Measurements from ENCODE around the gene DYSF.

Gene DYSF

DNA sequence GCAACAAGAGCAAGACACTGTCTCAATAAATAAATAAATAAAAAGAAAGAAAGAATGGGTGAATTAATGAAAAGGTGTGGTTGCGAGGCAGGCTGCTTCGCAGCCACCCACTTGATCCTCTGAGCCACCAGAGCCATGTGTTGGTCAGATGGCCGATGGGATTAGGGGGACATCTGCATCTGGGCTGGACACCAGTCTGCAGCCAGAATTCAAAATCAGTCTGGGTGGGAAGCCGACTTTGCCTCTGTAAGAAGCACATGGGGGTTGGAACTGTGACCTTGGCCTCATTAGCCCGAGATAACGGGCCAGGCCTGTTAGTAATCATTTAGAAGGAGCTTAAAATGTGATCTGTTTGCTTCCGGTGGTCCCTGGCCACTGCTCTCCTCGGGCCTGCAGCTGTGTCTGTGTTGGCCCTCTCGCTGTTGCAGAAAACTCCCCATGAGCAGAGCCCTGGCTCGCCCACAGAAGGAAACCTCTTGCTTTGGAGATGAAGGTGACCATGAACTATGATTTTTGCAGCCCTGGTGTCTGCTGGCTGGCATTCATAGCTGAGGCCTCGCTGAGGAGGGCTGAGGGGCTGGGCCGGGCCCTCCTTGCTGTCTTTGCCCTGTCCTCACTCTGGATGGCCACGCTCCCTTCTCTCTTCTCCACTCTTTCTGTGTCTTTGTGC is 94.4 kb downstream of the DYSF start:
- DNase-seq (ENCODE audit: extremely low read depth in 1 of 2, low read depth in 1 of 2): no peak

GRCh38 chr2:71548646-71549425 is 95.5 kb downstream of the DYSF start:
- peak; percentile 12 to 45 for DNase-seq (ENCODE audit: extremely low read depth in 1 of 2, low read depth in 1 of 2)

DNA sequence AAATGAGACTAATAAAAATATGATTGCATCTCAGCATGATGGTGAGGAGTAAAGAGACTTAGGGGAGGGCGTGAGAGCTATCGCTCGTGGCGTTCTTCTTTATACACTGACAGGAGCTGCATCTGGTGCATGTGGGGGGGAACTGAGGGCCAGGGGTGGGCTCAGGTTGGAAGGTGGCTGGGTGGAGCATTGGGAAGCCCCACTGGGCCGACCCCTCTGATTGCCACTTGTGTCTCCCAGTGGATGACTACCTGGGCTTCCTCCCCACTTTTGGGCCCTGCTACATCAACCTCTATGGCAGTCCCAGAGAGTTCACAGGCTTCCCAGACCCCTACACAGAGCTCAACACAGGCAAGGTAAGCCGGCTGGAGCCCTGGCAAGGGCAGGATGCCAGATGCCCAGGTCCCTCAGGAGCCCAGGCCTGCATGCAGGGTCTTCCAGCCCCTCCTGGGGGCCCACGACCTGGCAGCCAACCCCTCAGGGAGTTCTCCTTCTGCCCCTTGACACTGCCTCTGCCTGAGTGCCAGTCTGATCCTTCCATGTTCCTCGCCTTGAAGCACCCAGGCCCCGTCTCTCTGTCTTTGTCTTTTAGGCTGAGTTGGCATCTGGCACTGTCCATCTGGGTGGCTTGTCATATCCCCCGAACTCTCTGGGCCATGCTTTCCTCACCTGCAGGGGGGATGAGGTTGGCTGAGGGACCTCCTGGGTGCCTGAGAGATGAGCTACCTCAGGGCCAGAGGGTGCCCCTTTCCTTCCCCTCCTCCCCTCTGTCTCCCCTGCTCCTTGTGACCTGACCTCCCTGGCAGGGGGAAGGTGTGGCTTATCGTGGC is 97.7 kb downstream of the DYSF start:
- no peak for DNase-seq (ENCODE audit: extremely low read depth in 1 of 2, low read depth in 1 of 2)

DNA sequence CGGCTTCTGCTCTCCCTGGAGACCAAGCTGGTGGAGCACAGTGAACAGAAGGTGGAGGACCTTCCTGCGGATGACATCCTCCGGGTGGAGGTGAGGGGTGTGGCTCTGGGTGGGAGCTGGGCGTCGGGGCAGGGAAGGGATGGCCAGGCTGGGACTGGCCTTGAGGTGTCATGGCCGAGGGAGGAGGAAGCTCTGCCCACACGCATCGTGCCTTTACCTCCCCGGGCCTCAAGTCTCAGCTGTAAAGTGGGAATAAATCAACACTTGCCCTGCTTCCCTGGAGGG is 98.2 kb downstream of the DYSF start:
- no peak for DNase-seq (ENCODE audit: extremely low read depth in 1 of 2, low read depth in 1 of 2)

- no peak for DNase-seq (ENCODE audit: extremely low read depth in 1 of 2, low read depth in 1 of 2)
These were observed 99.0 kb downstream of the DYSF start for GRCh38 chr2:71552356-71552755.

- DNase-seq (ENCODE audit: extremely low read depth in 1 of 2, low read depth in 1 of 2): no peak
These were observed 99.5 kb downstream of the DYSF start for GRCh38 chr2:71552861-71553301.

DNA sequence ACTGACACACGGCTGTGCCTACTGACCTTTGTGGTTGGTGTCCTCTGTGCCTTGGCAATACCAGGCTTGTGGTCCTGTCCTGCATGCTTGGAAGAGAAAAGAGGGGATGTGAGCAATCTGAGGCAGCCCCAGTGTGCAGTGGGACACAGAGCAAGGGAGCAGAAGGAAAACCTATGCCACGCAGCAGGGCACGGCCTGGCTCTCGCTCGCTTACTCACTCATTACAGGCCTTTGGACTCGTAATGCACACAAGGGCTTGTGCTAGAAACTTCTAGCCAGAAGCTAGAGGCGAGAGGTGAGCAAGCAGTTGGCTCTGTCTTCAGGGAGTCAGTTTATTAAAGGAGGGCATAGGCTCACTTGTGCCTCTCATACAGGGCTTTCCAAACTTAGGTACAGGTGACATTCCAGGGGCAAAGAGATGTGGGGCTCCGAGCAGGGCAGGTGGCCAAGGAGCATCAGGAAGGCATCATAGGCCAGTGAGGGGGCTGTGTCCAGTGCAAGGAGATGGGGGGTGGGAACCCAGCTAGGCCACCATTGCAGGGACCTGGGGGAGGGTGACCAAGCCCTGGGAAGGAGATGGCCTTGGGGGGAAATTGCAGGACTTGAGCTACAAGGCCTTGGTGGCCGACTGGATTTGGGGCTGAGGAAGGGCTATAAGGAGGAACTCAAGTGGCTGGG is 100.8 kb downstream of the DYSF start:
- no peak for DNase-seq (ENCODE audit: extremely low read depth in 1 of 2, low read depth in 1 of 2)

GRCh38 chr2:71554706-71555056 is 101.3 kb downstream of the DYSF start:
- no peak for DNase-seq (ENCODE audit: extremely low read depth in 1 of 2, low read depth in 1 of 2)

DNA sequence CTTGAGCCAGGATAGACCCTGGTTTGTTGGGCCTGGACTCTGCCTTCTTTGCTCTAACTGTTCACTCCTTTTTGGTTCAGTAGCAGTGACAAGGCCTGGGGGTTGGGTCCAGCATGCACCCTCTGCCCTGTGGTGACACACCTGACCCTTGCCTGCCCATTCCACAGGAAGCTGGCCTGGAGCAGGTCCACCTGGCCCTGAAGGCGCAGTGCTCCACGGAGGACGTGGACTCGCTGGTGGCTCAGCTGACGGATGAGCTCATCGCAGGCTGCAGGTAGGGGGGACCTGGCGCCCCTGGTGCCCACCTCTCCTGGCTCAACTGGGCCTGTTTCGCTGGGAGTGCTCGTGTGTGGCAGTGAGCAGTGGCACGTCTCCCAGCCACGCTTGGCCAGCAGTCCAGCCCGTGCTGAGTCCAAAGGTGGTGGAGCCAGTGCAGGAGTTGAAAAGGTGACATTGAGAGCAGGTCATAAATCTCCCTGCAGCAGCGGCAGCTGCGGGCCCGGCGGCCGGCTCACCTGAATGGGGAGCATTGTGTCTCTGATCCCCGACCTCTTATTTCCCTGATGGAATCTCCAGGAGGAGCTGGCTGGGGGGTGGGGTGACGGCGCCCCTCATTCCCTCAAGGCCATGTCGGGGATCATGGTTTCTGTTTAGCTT is 102.6 kb downstream of the DYSF start:
- no peak for DNase-seq (ENCODE audit: extremely low read depth in 1 of 2, low read depth in 1 of 2)

GRCh38 chr2:71556692-71557250 is 103.4 kb downstream of the DYSF start:
- no peak for DNase-seq (ENCODE audit: extremely low read depth in 1 of 2, low read depth in 1 of 2)

- DNase-seq (ENCODE audit: extremely low read depth in 1 of 2, low read depth in 1 of 2): no peak
These were observed 104.0 kb downstream of the DYSF start for GRCh38 chr2:71557321-71557720.

GRCh38 chr2:71558300-71559051 is 105.1 kb downstream of the DYSF start:
- DNase-seq (ENCODE audit: extremely low read depth in 1 of 2, low read depth in 1 of 2): no peak

- no peak for DNase-seq (ENCODE audit: extremely low read depth in 1 of 2, low read depth in 1 of 2)
These were observed 105.9 kb downstream of the DYSF start for GRCh38 chr2:71559080-71559827.

DNA sequence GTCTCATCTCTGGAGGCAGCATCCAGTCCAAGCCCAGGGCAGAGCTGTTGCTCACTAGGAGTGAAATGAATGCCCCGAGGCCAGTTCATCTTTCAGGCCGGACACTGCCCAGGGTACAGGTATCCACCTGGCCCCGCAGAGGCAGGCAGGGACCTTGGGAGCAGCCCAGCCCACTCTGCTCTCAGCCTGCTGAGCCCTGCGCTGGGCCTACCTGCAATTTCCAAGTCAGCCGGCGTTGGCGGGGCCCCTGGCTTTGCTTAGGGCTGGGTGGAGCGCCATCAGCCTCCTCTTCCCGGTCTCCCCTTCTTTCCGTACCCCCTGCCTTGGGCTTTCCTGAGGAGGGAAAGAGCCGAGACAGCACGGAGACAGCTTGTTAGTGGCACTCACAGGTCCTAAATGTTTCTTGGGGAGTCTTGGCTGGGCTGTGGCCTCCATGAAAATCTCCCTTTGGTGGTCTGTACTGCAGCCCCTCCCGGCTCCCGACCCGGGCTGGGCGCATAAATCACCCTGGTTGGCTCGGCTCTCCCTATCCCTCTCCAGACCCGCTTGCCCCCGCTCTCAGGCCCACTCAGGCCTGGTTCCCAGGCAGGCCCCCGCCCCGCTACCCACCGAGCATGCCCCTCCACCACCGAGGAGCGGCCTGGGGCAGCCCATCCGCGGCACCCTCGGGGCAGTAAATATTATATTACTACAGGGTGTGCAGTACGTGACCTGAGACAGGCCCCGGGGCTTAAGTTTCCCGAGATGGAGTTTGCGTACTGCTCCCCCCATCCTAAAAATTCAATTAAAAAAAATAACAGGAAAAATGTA is 106.7 kb downstream of the DYSF start:
- no peak for DNase-seq (ENCODE audit: extremely low read depth in 1 of 2, low read depth in 1 of 2)

DNA sequence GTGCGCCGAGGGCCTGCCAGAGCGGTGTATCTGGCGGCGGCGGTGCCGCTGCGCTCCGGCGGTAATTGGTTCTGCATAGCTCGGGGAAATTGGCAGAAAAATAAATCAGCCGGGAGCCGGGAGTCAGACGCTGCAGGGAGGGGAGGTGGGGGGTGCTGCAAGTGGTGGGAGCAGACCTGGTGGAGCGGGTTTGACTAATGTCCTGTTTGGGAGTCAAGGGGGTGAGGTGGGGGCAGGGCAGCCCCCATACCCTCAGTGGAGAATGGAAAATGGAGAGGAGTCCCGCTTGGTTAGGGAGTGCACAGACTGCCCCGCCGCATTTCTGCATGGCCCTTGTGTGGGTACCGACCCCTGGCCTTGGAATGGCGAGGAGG is 107.3 kb downstream of the DYSF start:
- DNase-seq (ENCODE audit: extremely low read depth in 1 of 2, low read depth in 1 of 2): no peak

GRCh38 chr2:71561441-71562267 is 108.3 kb downstream of the DYSF start:
- DNase-seq (ENCODE audit: extremely low read depth in 1 of 2, low read depth in 1 of 2): no peak

DNA sequence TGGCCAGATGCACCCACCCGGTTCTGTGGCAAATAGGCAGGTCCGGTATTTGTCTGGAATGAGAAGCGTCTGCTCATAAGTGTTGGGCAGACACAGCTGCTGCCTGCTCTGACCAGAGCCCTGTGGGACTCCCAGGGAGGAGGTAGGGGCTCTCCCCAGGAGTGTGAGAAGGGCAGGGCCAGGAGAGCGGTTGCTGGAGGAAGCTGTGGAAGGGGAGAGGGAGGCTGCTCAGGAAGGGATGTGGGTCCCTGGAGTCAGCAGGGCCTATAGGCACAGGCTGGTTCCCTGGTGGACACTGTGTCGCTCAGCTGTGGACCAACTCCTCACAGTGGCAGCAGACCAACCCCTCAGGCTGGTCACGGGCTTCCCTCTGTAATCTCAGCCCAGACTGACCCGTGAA is 109.2 kb downstream of the DYSF start:
- DNase-seq (ENCODE audit: extremely low read depth in 1 of 2, low read depth in 1 of 2): no peak

Measured in activated CD8-positive, alpha-beta memory T cell treated with anti-CD3 and anti-CD28 coated beads for 1 hour (primary cell).